ENCODE measurements around the gene LKAAEAR1. TPM values are rescaled to one million over a fixed set of nuclear protein-coding genes. Genes with fewer than 3 reads are reported as not detected.
A peak's percentile ranks its signal among the peaks of the same experiment; 100 is the strongest.

LKAAEAR1 gene
- total and polyA plus RNA-seq, 2 of the 4 experiments (the other 2 are of a cell fraction), result 0.21 TPM; not detected in 1

DNA sequence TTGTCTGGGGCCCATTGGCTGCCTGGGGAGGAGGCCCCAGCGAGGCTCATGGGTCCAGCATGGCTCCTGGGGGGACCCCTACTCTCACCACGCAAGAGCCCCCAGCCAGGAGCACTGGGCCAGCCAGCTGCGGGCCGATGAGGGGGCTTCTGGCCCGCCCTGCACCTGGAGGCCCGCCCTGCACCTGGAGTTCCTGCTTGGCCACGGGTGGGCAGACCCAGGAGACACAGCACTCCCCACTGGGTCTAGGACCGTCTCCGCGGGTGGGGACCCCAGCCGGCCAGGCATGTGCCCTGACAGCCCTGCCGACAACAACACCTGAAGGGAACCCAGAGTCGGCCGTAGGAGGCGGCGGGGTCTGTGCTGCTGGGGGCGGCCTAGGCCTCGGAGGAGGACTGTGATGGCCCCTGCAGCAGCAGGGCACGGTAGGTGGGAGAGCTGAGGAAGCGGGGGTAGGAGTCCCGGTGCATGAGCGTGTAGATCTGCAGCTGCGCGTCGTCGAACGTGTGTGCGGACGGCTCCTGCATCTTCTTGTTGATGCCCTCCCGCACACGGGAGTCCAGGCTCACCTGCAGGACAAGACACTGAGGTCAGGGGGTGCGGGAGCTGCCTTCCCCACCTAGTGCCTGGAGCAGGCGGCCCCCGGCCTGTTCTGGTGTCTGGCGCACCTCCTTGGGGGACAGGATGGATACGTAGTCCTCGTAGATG lies 10.6 kb downstream of the LKAAEAR1 start:
- Histone ChIP-seq H3K4ac (ENCODE audit: low read depth, low read length) (no peak overlapping the region), H2AFZ (replicated peaks; ENCODE audit: low read length, poor library complexity) (no peak overlapping the region), H3K4me2 (ENCODE audit: low read depth, low read length) (no peak overlapping the region), H2BK5ac (ENCODE audit: low read depth, low read length, poor library complexity, severe bottlenecking) (no peak overlapping the region), H4K20me1 (ENCODE audit: insufficient read depth, low read length) (no peaks in the 10 kb centered on the region; the same call in none of the 2 replicates), H2BK15ac (ENCODE audit: low read depth, low read length) (no peak overlapping the region), H4K5ac (ENCODE audit: low read depth, low read length) (no peak overlapping the region), H2BK120ac (ENCODE audit: low read depth, low read length) (no peak overlapping the region), H3K23ac (ENCODE audit: low read depth, low read length) (no peak overlapping the region), H4K8ac (ENCODE audit: low read depth in 2 of 2, low read length in 2 of 2) (no peak overlapping the region), H3K4me1 (ENCODE audit: control insufficient read depth, insufficient read depth, low read length) (peaks cover 6% of the 10 kb centered on the region), H4K91ac (ENCODE audit: insufficient read depth, low read depth, low read length) (no peak overlapping the region), H3K9me1 (ENCODE audit: insufficient read depth, low read length) (no peaks in the 10 kb centered on the region), H3K9ac (ENCODE audit: low read depth, low read length) (no peak overlapping the region), H3K36me3 (ENCODE audit: control insufficient read depth, insufficient read depth, low read length) (peaks cover 26% of the 10 kb centered on the region; the same call in 1 of the 2 replicates), H3K56ac (ENCODE audit: extremely low read depth, insufficient read depth, low read length) (no peak overlapping the region), H3K27ac (ENCODE audit: insufficient read depth, low read length) (no peak overlapping the region), H3K27me3 (ENCODE audit: control insufficient read depth, insufficient read depth, low read length) (no peaks in the 10 kb centered on the region), H3K4me3 (ENCODE audit: insufficient read depth, low read depth, low read length) (no peak overlapping the region), H2AK5ac (ENCODE audit: low read depth, low read length) (no peak overlapping the region), H2AK9ac (replicated peaks; ENCODE audit: low read depth, low read length, poor library complexity) (peak overlapping the region; percentile 65), H2BK20ac (ENCODE audit: low read depth, low read length) (no peak overlapping the region), H3K18ac (ENCODE audit: low read depth, low read length) (no peak overlapping the region), H3K79me1 (ENCODE audit: low read depth in 1 of 2, low read length in 2 of 2) (peaks cover 3 to 5% of the 10 kb centered on the region in 2 experiments; a peak in 3 of 4 replicates), H3K9me3 (ENCODE audit: control insufficient read depth, insufficient read depth, low read length) (no peaks in the 10 kb centered on the region), H3K14ac (replicated peaks; ENCODE audit: low read depth, low read length) (no peak overlapping the region)
- dilution Hi-C loops (cut with HindIII; ENCODE audit: low sequenced_read_pairs, unreplicated experiment) (no loop called here), in situ Hi-C loops (cut with MboI; ENCODE audit: low sequenced_read_pairs) (no loop called here), intact Hi-C loops (cut with micrococcal nuclease) (no loop called here)
- 89% methylated on average over 13 of the region's 37 CpGs; no CpG with 5 or more reads in 1 of the 2 experiments for WGBS, 2 experiments (ENCODE audit: extremely low coverage in 2 of 2, insufficient read length in 1 of 2)
- ChIA-PET POLR2A (ENCODE audit: unreplicated experiment) (interaction anchor here (0.8 kb wide), 1 partner anchor 11 kb away, joined by 3 read pairs; the partner anchor contains the start of gene TCEA2), CTCF (interaction anchor here (0.6 kb wide), 1 partner anchor 65 kb away, joined by 3 read pairs; no protein-coding TSS in a partner anchor)
- no peak for DNase-seq
- TF ChIP-seq SMC3 (IDR thresholded peaks at IDR 0.05; ENCODE audit: low read depth, low read length), result no peak
- no peak for ATAC-seq (ENCODE audit: low read depth)
- no TSS peak for BruUV-seq (replicated peaks)
